ENCODE results near the gene CDCP1. TPM values are rescaled to one million over a fixed set of nuclear protein-coding genes. Genes with fewer than 3 reads are reported as not detected.

The CDCP1 gene
- polyA plus RNA-seq, 3 donors: 0.42 to 1.3 (median 0.52) TPM

GRCh38 chr3:45109771-45110508, 36.2 kb downstream of the CDCP1 start:
- Mint-ChIP-seq H3K36me3 (peaks cover 0 to 6% of the 10 kb centered on the region in 2 donors), H3K4me1 (peaks cover 64% of the 10 kb centered on the region), H3K9me3 (peaks cover 0 to 5% (median 0%) of the 10 kb centered on the region in 7 donors), H3K27ac (peak overlapping the region; percentile 96 to 99 (median 99)), H3K27me3 (ENCODE audit: low read depth in 3 of 3) (peaks cover 2% of the 10 kb centered on the region in 3 donors), H3K4me3 (peak overlapping the region; percentile 73 to 86)
- Histone ChIP-seq H3K36me3 (replicated peaks in 1 of 2; ENCODE audit: control insufficient read depth in 1 of 2, insufficient read depth in 2 of 2, low read length in 2 of 2) (no peaks in the 10 kb centered on the region), H3K79me2 (ENCODE audit: insufficient read depth, low read length) (no peaks in the 10 kb centered on the region), H3K27ac (ENCODE audit: low read depth in 1 of 2, low read length in 2 of 2) (peak overlapping the region; percentile 87 to 98), H4K20me1 (ENCODE audit: insufficient read depth, low read length) (no peaks in the 10 kb centered on the region), H2AFZ (ENCODE audit: insufficient read depth, low read depth, low read length, poor library complexity, severe bottlenecking) (peak overlapping the region; percentile 65), H3K27me3 (ENCODE audit: control insufficient read depth in 2 of 2, insufficient read depth in 2 of 2, low read length in 2 of 2) (no peaks in the 10 kb centered on the region), H3K9me3 (replicated peaks in 1 of 2; ENCODE audit: control insufficient read depth in 1 of 2, insufficient read depth in 1 of 2, low read length in 2 of 2) (no peaks in the 10 kb centered on the region), H3K4me2 (replicated peaks; ENCODE audit: extremely low read depth, low read length, poor library complexity, severe bottlenecking) (peak overlapping the region; percentile 66), H3K4me3 (replicated peaks in 1 of 3; ENCODE audit: low read depth in 2 of 3, low read length in 3 of 3) (peak overlapping the region; percentile 31 to 68 (median 35)), H3K4me1 (ENCODE audit: control insufficient read depth in 1 of 2, insufficient read depth in 2 of 2, low read length in 2 of 2) (peaks cover 21 to 47% of the 10 kb centered on the region in 2 donors), H3K9ac (ENCODE audit: insufficient read depth, low read length, poor library complexity, severe bottlenecking) (peak overlapping the region; percentile 71)
- 0% methylated on average over 3 of the region's 7 CpGs for whole genome bisulfite sequencing (ENCODE audit: insufficient coverage)
- TF ChIP-seq CTCF (IDR thresholded peaks at IDR 0.05): no peak
- intact Hi-C loops (cut with micrococcal nuclease): loop anchor here (5.0 to 10.0 kb wide), 3 partner anchors 43 to 68 kb away; no protein-coding TSS in a partner anchor
- peak; percentile 84 to 91 (median 87) for DNase-seq

- Mint-ChIP-seq H3K36me3 (peaks cover 0 to 3% of the 10 kb centered on the region in 2 donors), H3K4me3 (no peak overlapping the region), H3K27me3 (ENCODE audit: low read depth in 3 of 3) (peaks cover 0 to 2% (median 2%) of the 10 kb centered on the region in 3 donors), H3K4me1 (peaks cover 42% of the 10 kb centered on the region), H3K9me3 (peaks cover 0 to 7% (median 2%) of the 10 kb centered on the region in 7 donors), H3K27ac (peak overlapping the region in 3 of 7 donors; percentile 5 to 41 (median 36))
- Histone ChIP-seq H3K27me3 (ENCODE audit: control insufficient read depth in 2 of 2, insufficient read depth in 2 of 2, low read length in 2 of 2) (no peaks in the 10 kb centered on the region), H3K9ac (ENCODE audit: insufficient read depth, low read length, poor library complexity, severe bottlenecking) (no peak overlapping the region), H3K36me3 (replicated peaks in 1 of 2; ENCODE audit: control insufficient read depth in 1 of 2, insufficient read depth in 2 of 2, low read length in 2 of 2) (no peaks in the 10 kb centered on the region), H4K20me1 (ENCODE audit: insufficient read depth, low read length) (no peaks in the 10 kb centered on the region), H3K27ac (ENCODE audit: low read depth in 1 of 2, low read length in 2 of 2) (no peak overlapping the region), H3K9me3 (replicated peaks in 1 of 2; ENCODE audit: control insufficient read depth in 1 of 2, insufficient read depth in 1 of 2, low read length in 2 of 2) (no peaks in the 10 kb centered on the region), H3K4me1 (ENCODE audit: control insufficient read depth in 1 of 2, insufficient read depth in 2 of 2, low read length in 2 of 2) (peaks cover 21 to 28% of the 10 kb centered on the region in 2 donors), H3K4me2 (replicated peaks; ENCODE audit: extremely low read depth, low read length, poor library complexity, severe bottlenecking) (no peak overlapping the region), H3K79me2 (ENCODE audit: insufficient read depth, low read length) (no peaks in the 10 kb centered on the region), H2AFZ (ENCODE audit: insufficient read depth, low read depth, low read length, poor library complexity, severe bottlenecking) (no peak overlapping the region), H3K4me3 (replicated peaks in 1 of 3; ENCODE audit: low read depth in 2 of 3, low read length in 3 of 3) (no peak overlapping the region)
- TF ChIP-seq CTCF (IDR thresholded peaks at IDR 0.05): no peak
- no peak for DNase-seq
- intact Hi-C loops (cut with micrococcal nuclease): no loop called here
- 100% methylated on average over 1 of the region's 2 CpGs for WGBS (ENCODE audit: insufficient coverage)
Observed at GRCh38 chr3:45106874-45107273, 39.3 kb downstream of the CDCP1 start.
